ENCODE results near the gene AMOTL1.

- TF ChIP-seq, protein P1, sequence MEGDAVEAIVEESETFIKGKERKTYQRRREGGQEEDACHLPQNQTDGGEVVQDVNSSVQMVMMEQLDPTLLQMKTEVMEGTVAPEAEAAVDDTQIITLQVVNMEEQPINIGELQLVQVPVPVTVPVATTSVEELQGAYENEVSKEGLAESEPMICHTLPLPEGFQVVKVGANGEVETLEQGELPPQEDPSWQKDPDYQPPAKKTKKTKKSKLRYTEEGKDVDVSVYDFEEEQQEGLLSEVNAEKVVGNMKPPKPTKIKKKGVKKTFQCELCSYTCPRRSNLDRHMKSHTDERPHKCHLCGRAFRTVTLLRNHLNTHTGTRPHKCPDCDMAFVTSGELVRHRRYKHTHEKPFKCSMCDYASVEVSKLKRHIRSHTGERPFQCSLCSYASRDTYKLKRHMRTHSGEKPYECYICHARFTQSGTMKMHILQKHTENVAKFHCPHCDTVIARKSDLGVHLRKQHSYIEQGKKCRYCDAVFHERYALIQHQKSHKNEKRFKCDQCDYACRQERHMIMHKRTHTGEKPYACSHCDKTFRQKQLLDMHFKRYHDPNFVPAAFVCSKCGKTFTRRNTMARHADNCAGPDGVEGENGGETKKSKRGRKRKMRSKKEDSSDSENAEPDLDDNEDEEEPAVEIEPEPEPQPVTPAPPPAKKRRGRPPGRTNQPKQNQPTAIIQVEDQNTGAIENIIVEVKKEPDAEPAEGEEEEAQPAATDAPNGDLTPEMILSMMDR (IDR thresholded peaks at IDR 0.05; ENCODE audit: control extremely low read depth in 1 of 3, insufficient read depth in 1 of 3, low read depth in 1 of 3, low read length in 3 of 3): no peak
- no peak for TF ChIP-seq RFX5 (IDR thresholded peaks at IDR 0.05; ENCODE audit: borderline replicate concordance, low read depth, low read length)
- no peak for TF ChIP-seq KDM5A (IDR thresholded peaks at IDR 0.05; ENCODE audit: low read length)
Measured at GRCh38 chr11:94831529-94831928, 63.4 kb downstream of the AMOTL1 start.
